HepG2 (cell line): ENCODE data around the gene BCL2.

ENCODE experiments used
- AKNA ChIP-seq: sonication (generic); formaldehyde crosslinking; IDR thresholded peaks from 2 replicates; pipeline ENCODE4 v1.4.0; 2020; ENCODE audit warnings: missing genetic modification reagents, borderline replicate concordance
- JUND ChIP-seq: sonication (generic); formaldehyde crosslinking; IDR thresholded peaks from 2 replicates; pipeline ENCODE4 v1.8.0; 2022; ENCODE audit warnings: mild to moderate bottlenecking, missing genetic modification reagents
- MAFK ChIP-seq, 2 experiments: IDR thresholded peaks in 1 of 2; conservative IDR thresholded peaks in 1 of 2; 2 replicates each; pipeline ENCODE4 v1.6.1; 2011; ENCODE audit warnings: improper control_type of control experiment in 2 of 2, low read length in 2 of 2
- U2AF1 ChIP-seq: fragments of 200-400 bp; formaldehyde crosslinking; optimal IDR thresholded peaks from 2 replicates; pipeline ENCODE3; 2017; ENCODE audit warnings: mild to moderate bottlenecking, low read depth, low read length
- ZNF781 ChIP-seq: sonication (generic); formaldehyde crosslinking; IDR thresholded peaks from 2 replicates; pipeline ENCODE4 v1.5.1; 2020; ENCODE audit warnings: borderline replicate concordance, mild to moderate bottlenecking, missing genetic modification reagents; ENCODE audit errors: not compliant biosample characterization
- TF ChIP-seq, protein P1 (sequence below): sonication (generic); formaldehyde crosslinking; IDR thresholded peaks from 2 replicates; pipeline ENCODE4 v1.5.0; 2020; ENCODE audit warnings: mild to moderate bottlenecking, missing genetic modification reagents, moderate library complexity

- TF ChIP-seq MAFK (conservative IDR thresholded peaks at IDR 0.05 in 1 of 2, IDR thresholded peaks at IDR 0.05 in 1 of 2; ENCODE audit: low read length in 2 of 2) (no peak), JUND (CRISPR knock-in tag) (no peak), AKNA (no peak), ZNF781 (CRISPR knock-in tag) (no peak), U2AF1 (no peak)
- TF ChIP-seq, protein P1, sequence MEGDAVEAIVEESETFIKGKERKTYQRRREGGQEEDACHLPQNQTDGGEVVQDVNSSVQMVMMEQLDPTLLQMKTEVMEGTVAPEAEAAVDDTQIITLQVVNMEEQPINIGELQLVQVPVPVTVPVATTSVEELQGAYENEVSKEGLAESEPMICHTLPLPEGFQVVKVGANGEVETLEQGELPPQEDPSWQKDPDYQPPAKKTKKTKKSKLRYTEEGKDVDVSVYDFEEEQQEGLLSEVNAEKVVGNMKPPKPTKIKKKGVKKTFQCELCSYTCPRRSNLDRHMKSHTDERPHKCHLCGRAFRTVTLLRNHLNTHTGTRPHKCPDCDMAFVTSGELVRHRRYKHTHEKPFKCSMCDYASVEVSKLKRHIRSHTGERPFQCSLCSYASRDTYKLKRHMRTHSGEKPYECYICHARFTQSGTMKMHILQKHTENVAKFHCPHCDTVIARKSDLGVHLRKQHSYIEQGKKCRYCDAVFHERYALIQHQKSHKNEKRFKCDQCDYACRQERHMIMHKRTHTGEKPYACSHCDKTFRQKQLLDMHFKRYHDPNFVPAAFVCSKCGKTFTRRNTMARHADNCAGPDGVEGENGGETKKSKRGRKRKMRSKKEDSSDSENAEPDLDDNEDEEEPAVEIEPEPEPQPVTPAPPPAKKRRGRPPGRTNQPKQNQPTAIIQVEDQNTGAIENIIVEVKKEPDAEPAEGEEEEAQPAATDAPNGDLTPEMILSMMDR (CRISPR knock-in tag) = no peak
Observed at GRCh38 chr18:63088262-63088661, 231.3 kb downstream of the BCL2 start.
